B cell (primary cell): ENCODE data around the gene CLRN2.

ENCODE experiments used
- CTCF ChIP-seq: fragments of 200-600 bp; IDR thresholded peaks from one replicate; pipeline ENCODE4 v1.8.0; 2022; ENCODE audit warnings: antibody characterized with exemption, mild to moderate bottlenecking
- EZH2 ChIP-seq: IDR thresholded peaks from 2 replicates; pipeline ENCODE4 v1.6.1; 2012; ENCODE audit warnings: borderline replicate concordance, low read depth, mild to moderate bottlenecking, moderate library complexity, low read length; ENCODE audit not compliant: insufficient read depth, poor library complexity, severe bottlenecking

GRCh38 chr4:17489721-17490120 is 25.2 kb upstream of the CLRN2 start:
- no peak for TF ChIP-seq CTCF
- TF ChIP-seq EZH2 = no peak
